IMR-90 (cell line): ENCODE data around the gene LMO2. TPM values are rescaled to one million over a fixed set of nuclear protein-coding genes. Genes with fewer than 3 reads are reported as not detected.

ENCODE experiments used
- ATAC-seq: fragments of 200-7000 bp; cut with Tn5 transposase; 2 replicates; pipeline ENCODE4 v1.9.1; 2020; ENCODE audit warnings: low read depth, mild to moderate bottlenecking, moderate library complexity
- BruUV-seq: library from RNA; stranded (reverse); fragments of 400-500 nt; replicated peaks from 2 replicates; lab custom pipeline; 2021; lab: Mats Ljungman, UMichigan
- CTCF ChIA-PET: fragments of 300-600 bp; formaldehyde crosslinking; extraction: SDS; loops from one replicate; lab custom pipeline; 2021; ENCODE audit warnings: antibody characterized with exemption; lab: Yijun Ruan, JAX
- POLR2A ChIA-PET: fragments of 300-600 bp; sonication (Branson Sonifier 250); formaldehyde crosslinking; loops from one replicate; lab custom pipeline; 2022; ENCODE audit warnings: antibody characterized with exemption; ENCODE audit not compliant: unreplicated experiment; lab: Charles Lee
- DNase-seq: peaks from one replicate; pipeline ENCODE4 v3.0.0; 2013
- H2AFZ ChIP-seq: replicated peaks from 2 replicates; pipeline ENCODE3; 2013; ENCODE audit warnings: low read length, mild to moderate bottlenecking; ENCODE audit not compliant: poor library complexity
- H2AK5ac ChIP-seq: 2 replicates; pipeline ENCODE4 v1.6.1; 2013; ENCODE audit warnings: low read depth, low read length, inconsistent platforms
- H2AK9ac ChIP-seq: replicated peaks from 2 replicates; pipeline ENCODE3; 2013; ENCODE audit warnings: mild to moderate bottlenecking, low read depth, low read length, moderate library complexity; ENCODE audit not compliant: poor library complexity
- H2BK120ac ChIP-seq: 2 replicates; pipeline ENCODE4 v1.6.1; 2013; ENCODE audit warnings: low read depth, low read length, inconsistent platforms
- H2BK15ac ChIP-seq: 3 replicates; pipeline ENCODE4 v1.6.1; 2013; ENCODE audit warnings: low read depth, low read length, inconsistent platforms
- H2BK20ac ChIP-seq: 2 replicates; pipeline ENCODE4 v1.6.1; 2013; ENCODE audit warnings: low read depth, mild to moderate bottlenecking, inconsistent platforms, low read length, moderate library complexity
- H2BK5ac ChIP-seq: 2 replicates; pipeline ENCODE4 v1.6.1; 2013; ENCODE audit warnings: mild to moderate bottlenecking, low read depth, low read length, inconsistent platforms; ENCODE audit not compliant: poor library complexity, severe bottlenecking
- H3K14ac ChIP-seq: replicated peaks from 2 replicates; pipeline ENCODE4 v1.6.1; 2013; ENCODE audit warnings: low read depth, low read length, inconsistent platforms
- H3K18ac ChIP-seq: 2 replicates; pipeline ENCODE4 v1.6.1; 2013; ENCODE audit warnings: low read depth, low read length, control low read depth
- H3K23ac ChIP-seq: 2 replicates; pipeline ENCODE4 v1.6.1; 2013; ENCODE audit warnings: low read depth, low read length, inconsistent platforms
- H3K27ac ChIP-seq: 2 replicates; pipeline ENCODE4 v1.5.1; 2013; ENCODE audit warnings: mild to moderate bottlenecking, control low read depth, low read length; ENCODE audit not compliant: insufficient read depth
- H3K27me3 ChIP-seq: 2 replicates; pipeline ENCODE4 v1.6.1; 2013; ENCODE audit warnings: low read length; ENCODE audit not compliant: control insufficient read depth, insufficient read depth
- H3K36me3 ChIP-seq: 2 replicates; pipeline ENCODE4 v1.6.1; 2013; ENCODE audit warnings: low read length, mixed read lengths; ENCODE audit not compliant: control insufficient read depth, insufficient read depth
- H3K4ac ChIP-seq: 2 replicates; pipeline ENCODE4 v1.6.1; 2013; ENCODE audit warnings: low read depth, low read length, inconsistent platforms
- H3K4me1 ChIP-seq: 2 replicates; pipeline ENCODE4 v1.6.1; 2013; ENCODE audit warnings: low read length, mixed read lengths; ENCODE audit not compliant: control insufficient read depth, insufficient read depth
- H3K4me2 ChIP-seq: 2 replicates; pipeline ENCODE4 v1.6.1; 2013; ENCODE audit warnings: low read depth, mild to moderate bottlenecking, control low read depth, low read length, moderate library complexity
- H3K4me3 ChIP-seq: 2 replicates; pipeline ENCODE4 v1.5.1; 2013; ENCODE audit warnings: low read depth, mild to moderate bottlenecking, control low read depth, low read length, moderate library complexity; ENCODE audit not compliant: insufficient read depth
- H3K56ac ChIP-seq: 2 replicates; pipeline ENCODE4 v1.6.1; 2013; ENCODE audit warnings: low read length, inconsistent platforms; ENCODE audit not compliant: insufficient read depth; ENCODE audit errors: extremely low read depth
- H3K79me1 ChIP-seq, 2 experiments: 2 replicates each; pipeline ENCODE4 v1.6.1; 2013; ENCODE audit warnings: low read length in 2 of 2, inconsistent platforms in 1 of 2, low read depth in 1 of 2
- H3K9ac ChIP-seq: 2 replicates; pipeline ENCODE4 v1.6.1; 2013; ENCODE audit warnings: low read depth, low read length, control low read depth
- H3K9me1 ChIP-seq: 2 replicates; pipeline ENCODE4 v1.6.1; 2013; ENCODE audit warnings: low read length, inconsistent platforms; ENCODE audit not compliant: insufficient read depth
- H3K9me3 ChIP-seq: 2 replicates; pipeline ENCODE4 v1.6.1; 2013; ENCODE audit warnings: low read length; ENCODE audit not compliant: control insufficient read depth, insufficient read depth
- H4K20me1 ChIP-seq: 2 replicates; pipeline ENCODE4 v1.6.1; 2013; ENCODE audit warnings: low read length, inconsistent platforms; ENCODE audit not compliant: insufficient read depth
- H4K5ac ChIP-seq: 2 replicates; pipeline ENCODE4 v1.6.1; 2013; ENCODE audit warnings: mild to moderate bottlenecking, low read depth, low read length, control low read depth
- H4K8ac ChIP-seq, 2 experiments: 2 replicates each; pipeline ENCODE4 v1.6.1; 2013; ENCODE audit warnings: low read depth in 2 of 2, low read length in 2 of 2, control low read depth in 1 of 2, inconsistent platforms in 1 of 2
- H4K91ac ChIP-seq: 2 replicates; pipeline ENCODE4 v1.6.1; 2013; ENCODE audit warnings: low read depth, low read length, inconsistent platforms; ENCODE audit not compliant: insufficient read depth
- BHLHE40 ChIP-seq: fragments of 150-350 bp; IDR thresholded peaks from 2 replicates; pipeline ENCODE4 v1.6.1; 2016; ENCODE audit warnings: mild to moderate bottlenecking, low read depth, low read length
- CEBPB ChIP-seq: IDR thresholded peaks from 2 replicates; pipeline ENCODE4 v1.6.1; 2012; ENCODE audit warnings: low read depth, low read length, improper control_type of control experiment
- CHD1 ChIP-seq: IDR thresholded peaks from 2 replicates; pipeline ENCODE4 v1.6.1; 2012; ENCODE audit warnings: low read depth, low read length, improper control_type of control experiment
- FOS ChIP-seq: fragments of 150-350 bp; IDR thresholded peaks from 2 replicates; pipeline ENCODE4 v1.6.1; 2016; ENCODE audit warnings: low read depth, low read length
- MAFK ChIP-seq: IDR thresholded peaks from 2 replicates; pipeline ENCODE4 v1.6.1; 2012; ENCODE audit warnings: low read depth, low read length, improper control_type of control experiment
- MAZ ChIP-seq: IDR thresholded peaks from 2 replicates; pipeline ENCODE4 v1.6.1; 2012; ENCODE audit warnings: low read depth, mild to moderate bottlenecking, low read length, improper control_type of control experiment, moderate library complexity, borderline replicate concordance
- MXI1 ChIP-seq: IDR thresholded peaks from 2 replicates; pipeline ENCODE4 v1.6.1; 2012; ENCODE audit warnings: low read depth, mild to moderate bottlenecking, low read length, moderate library complexity, borderline replicate concordance
- NFE2L2 ChIP-seq: fragments of 150-350 bp; IDR thresholded peaks from 2 replicates; pipeline ENCODE4 v1.6.1; 2016; ENCODE audit warnings: low read depth, mild to moderate bottlenecking, low read length
- POLR2A ChIP-seq: IDR thresholded peaks from 2 replicates; pipeline ENCODE4 v1.6.1; 2012; ENCODE audit warnings: mild to moderate bottlenecking, low read depth, low read length
- RAD21 ChIP-seq: IDR thresholded peaks from 2 replicates; pipeline ENCODE4 v1.6.1; 2012; ENCODE audit warnings: low read length, improper control_type of control experiment
- RCOR1 ChIP-seq: IDR thresholded peaks from 2 replicates; pipeline ENCODE4 v1.6.1; 2012; ENCODE audit warnings: mild to moderate bottlenecking, low read length, improper control_type of control experiment; ENCODE audit not compliant: insufficient replicate concordance
- WGBS, 2 experiments: methylation state at CpG; one replicate each; pipeline versions ENCODE4 v1.1.5 to v1.1.7; 2013; ENCODE audit warnings: missing lambda C conversion rate in 2 of 2; ENCODE audit not compliant: insufficient read length in 1 of 2; ENCODE audit errors: extremely low coverage in 2 of 2; 5-methylcytosine and 5-hydroxymethylcytosine counted together
- dilution Hi-C: fragments of 300-500 bp; cut with HindIII; formaldehyde crosslinking; loops from one replicate; pipeline ENCODE4 v1.14.3; 2018; ENCODE audit warnings: low sequenced_read_pairs; ENCODE audit not compliant: unreplicated experiment
- in situ Hi-C: fragments of 300-500 bp; cut with MboI; formaldehyde crosslinking; loops from 3 replicates; pipeline ENCODE4 v1.14.3; 2019; ENCODE audit warnings: low sequenced_read_pairs, inconsistent platforms, mixed read lengths
- intact Hi-C: fragments of 100-400 bp; cut with micrococcal nuclease; formaldehyde crosslinking; loops from 2 replicates; pipeline ENCODE4 v1.10.0; 2022
- polyA plus RNA-seq, 3 experiments: library from polyadenylated mRNA; depleted of rRNA; stranded (reverse); fragments of >200 nt; gene quantifications; 2 replicates each; pipeline ENCODE4 v1.2.3, GENCODE V29; 2012; ENCODE audit warnings: low replicate concordance in 1 of 3
- total RNA-seq: library from RNA; depleted of rRNA; stranded (reverse); fragments of >200 nt; gene quantifications from 2 replicates; pipeline ENCODE4 v1.2.3, GENCODE V29; 2012
- TF ChIP-seq, protein P1 (sequence below): conservative IDR thresholded peaks from 2 replicates; pipeline ENCODE4 v1.5.1; 2012; ENCODE audit warnings: mild to moderate bottlenecking, low read depth, low read length, improper control_type of control experiment
- TF ChIP-seq, protein P2 (sequence below): fragments of 150-350 bp; IDR thresholded peaks from 2 replicates; pipeline ENCODE4 v1.6.1; 2016; ENCODE audit warnings: low read depth, mild to moderate bottlenecking, low read length, moderate library complexity, borderline replicate concordance

Gene LMO2
- total and polyA plus RNA-seq, 2 of the 4 experiments (the other 2 are of a cell fraction): not detected

DNA sequence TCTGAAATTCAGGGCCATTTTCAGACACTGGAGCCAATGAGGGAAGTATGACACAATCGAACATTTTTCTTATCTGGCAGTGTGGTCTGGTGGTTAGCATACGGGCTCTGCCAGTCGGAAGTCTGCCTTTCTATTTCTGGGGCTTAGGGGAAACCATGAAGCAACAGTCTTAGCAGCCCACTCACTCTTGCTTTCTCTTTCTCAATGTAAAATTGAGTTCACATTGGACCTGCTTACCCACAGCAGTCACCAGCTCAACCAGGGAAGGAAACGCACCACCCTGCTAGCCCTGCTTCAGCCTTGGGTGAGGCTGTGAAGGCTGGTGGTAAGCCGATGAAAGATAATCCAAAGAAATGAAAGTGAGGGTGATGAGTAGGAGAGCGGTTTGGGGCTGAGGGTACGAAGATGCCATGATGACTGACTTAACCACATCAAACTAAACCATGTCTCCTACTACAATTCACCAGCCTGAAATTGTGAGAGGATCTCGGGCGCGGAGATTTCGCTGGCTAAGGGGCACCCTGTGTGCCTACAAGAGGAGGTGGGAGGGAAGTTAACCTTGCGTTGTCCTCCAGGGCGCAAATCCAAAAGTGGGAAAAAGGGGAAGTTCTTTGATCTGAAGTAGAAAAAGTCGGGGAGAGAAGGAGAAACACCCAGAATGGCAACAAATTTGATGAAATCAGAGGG is 2.0 kb upstream of the LMO2 start:
- peaks cover 2% of the 10 kb centered on the region; the same call in 1 of the 2 replicates for H3K9me1 ChIP-seq
- no peak overlapping the region for H3K27ac ChIP-seq
- H4K5ac ChIP-seq: no peak overlapping the region
- intact Hi-C loops: no loop called here
- CTCF ChIA-PET: no interaction called here
- H2AFZ ChIP-seq: no peak overlapping the region
- no peak overlapping the region for H3K18ac ChIP-seq
- H3K27me3 ChIP-seq: peaks cover 26% of the 10 kb centered on the region
- H3K9ac ChIP-seq: no peak overlapping the region
- no peak overlapping the region for H3K56ac ChIP-seq
- no peak overlapping the region for H2AK5ac ChIP-seq
- H3K23ac ChIP-seq: no peak overlapping the region
- ATAC-seq: no peak
- H3K4ac ChIP-seq: no peak overlapping the region
- BruUV-seq: no TSS peak
- H3K4me3 ChIP-seq: no peak overlapping the region
- H2BK20ac ChIP-seq: no peak overlapping the region
- WGBS, 2 experiments: 78% methylated on average over 4 of the region's 14 CpGs; no CpG with 5 or more reads in 1 of the 2 experiments
- H2BK5ac ChIP-seq: no peak overlapping the region
- H2AK9ac ChIP-seq: no peak overlapping the region
- no peak overlapping the region for H3K14ac ChIP-seq
- DNase-seq: no peak
- dilution Hi-C loops: no loop called here
- no peak for TF ChIP-seq MXI1
- TF ChIP-seq CHD1: no peak
- no peak for TF ChIP-seq RAD21
- TF ChIP-seq NFE2L2: no peak
- no peak for TF ChIP-seq FOS
- TF ChIP-seq MAFK: no peak
- TF ChIP-seq, protein P1, sequence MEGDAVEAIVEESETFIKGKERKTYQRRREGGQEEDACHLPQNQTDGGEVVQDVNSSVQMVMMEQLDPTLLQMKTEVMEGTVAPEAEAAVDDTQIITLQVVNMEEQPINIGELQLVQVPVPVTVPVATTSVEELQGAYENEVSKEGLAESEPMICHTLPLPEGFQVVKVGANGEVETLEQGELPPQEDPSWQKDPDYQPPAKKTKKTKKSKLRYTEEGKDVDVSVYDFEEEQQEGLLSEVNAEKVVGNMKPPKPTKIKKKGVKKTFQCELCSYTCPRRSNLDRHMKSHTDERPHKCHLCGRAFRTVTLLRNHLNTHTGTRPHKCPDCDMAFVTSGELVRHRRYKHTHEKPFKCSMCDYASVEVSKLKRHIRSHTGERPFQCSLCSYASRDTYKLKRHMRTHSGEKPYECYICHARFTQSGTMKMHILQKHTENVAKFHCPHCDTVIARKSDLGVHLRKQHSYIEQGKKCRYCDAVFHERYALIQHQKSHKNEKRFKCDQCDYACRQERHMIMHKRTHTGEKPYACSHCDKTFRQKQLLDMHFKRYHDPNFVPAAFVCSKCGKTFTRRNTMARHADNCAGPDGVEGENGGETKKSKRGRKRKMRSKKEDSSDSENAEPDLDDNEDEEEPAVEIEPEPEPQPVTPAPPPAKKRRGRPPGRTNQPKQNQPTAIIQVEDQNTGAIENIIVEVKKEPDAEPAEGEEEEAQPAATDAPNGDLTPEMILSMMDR: no peak
- no peak for TF ChIP-seq RCOR1
- TF ChIP-seq CEBPB: no peak
- TF ChIP-seq MAZ: no peak
- no peak for TF ChIP-seq POLR2A
- TF ChIP-seq BHLHE40: no peak
- TF ChIP-seq, protein P2, sequence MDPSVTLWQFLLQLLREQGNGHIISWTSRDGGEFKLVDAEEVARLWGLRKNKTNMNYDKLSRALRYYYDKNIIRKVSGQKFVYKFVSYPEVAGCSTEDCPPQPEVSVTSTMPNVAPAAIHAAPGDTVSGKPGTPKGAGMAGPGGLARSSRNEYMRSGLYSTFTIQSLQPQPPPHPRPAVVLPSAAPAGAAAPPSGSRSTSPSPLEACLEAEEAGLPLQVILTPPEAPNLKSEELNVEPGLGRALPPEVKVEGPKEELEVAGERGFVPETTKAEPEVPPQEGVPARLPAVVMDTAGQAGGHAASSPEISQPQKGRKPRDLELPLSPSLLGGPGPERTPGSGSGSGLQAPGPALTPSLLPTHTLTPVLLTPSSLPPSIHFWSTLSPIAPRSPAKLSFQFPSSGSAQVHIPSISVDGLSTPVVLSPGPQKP: no peak
- no peak overlapping the region for H4K91ac ChIP-seq
- POLR2A ChIA-PET: no interaction called here
- in situ Hi-C loops: no loop called here
- no peaks in the 10 kb centered on the region for H4K20me1 ChIP-seq
- no peaks in the 10 kb centered on the region for H3K9me3 ChIP-seq
- no peak overlapping the region for H4K8ac ChIP-seq
- H3K36me3 ChIP-seq: no peaks in the 10 kb centered on the region
- no peaks in the 10 kb centered on the region for H3K4me1 ChIP-seq
- H3K4me2 ChIP-seq: no peak overlapping the region
- no peak overlapping the region for H2BK120ac ChIP-seq
- no peaks in the 10 kb centered on the region for H3K79me1 ChIP-seq
- H2BK15ac ChIP-seq: no peak overlapping the region
